Keratinocyte (primary cell): ENCODE measurements around the gene SLC5A5.

Experiments
- EZH2 ChIP-seq: IDR thresholded peaks from one replicate; pipeline ENCODE4 v1.6.1; 2012; ENCODE audit warnings: inconsistent platforms, mild to moderate bottlenecking, low read length, moderate library complexity
- TF ChIP-seq, protein P1 (sequence below), 3 experiments: IDR thresholded peaks in 1 of 3; conservative IDR thresholded peaks in 1 of 3; optimal IDR thresholded peaks in 1 of 3; 2 replicates in 2 of 3; 3 replicates in 1 of 3; pipeline versions ENCODE3 to v1.5.1; 2011; ENCODE audit warnings: low read length in 3 of 3, mild to moderate bottlenecking in 3 of 3, moderate library complexity in 2 of 3, control low read depth in 1 of 3, inconsistent platforms in 1 of 3; ENCODE audit not compliant: insufficient read depth in 2 of 3; ENCODE audit errors: extremely low read depth in 1 of 3

DNA sequence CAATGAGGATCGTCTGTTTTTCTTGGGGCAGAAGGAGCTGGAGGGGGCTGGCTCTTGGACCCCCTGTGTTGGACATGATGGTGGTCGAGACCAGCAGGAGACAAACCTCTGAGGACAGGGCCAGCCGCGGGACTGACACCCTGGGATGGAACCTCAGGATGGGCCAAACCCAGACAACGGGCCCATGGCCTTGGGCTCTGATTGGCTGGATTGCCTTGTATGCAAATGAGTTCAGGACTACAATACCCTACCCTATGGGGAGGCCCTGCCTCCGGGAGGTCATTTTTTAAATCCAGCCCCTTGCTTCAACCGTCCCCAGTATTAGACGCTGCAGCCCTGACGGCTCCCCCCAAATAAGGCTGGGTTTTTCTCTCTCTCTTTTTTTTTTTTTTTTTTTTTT lies 22.0 kb downstream of the SLC5A5 start:
- TF ChIP-seq, protein P1, sequence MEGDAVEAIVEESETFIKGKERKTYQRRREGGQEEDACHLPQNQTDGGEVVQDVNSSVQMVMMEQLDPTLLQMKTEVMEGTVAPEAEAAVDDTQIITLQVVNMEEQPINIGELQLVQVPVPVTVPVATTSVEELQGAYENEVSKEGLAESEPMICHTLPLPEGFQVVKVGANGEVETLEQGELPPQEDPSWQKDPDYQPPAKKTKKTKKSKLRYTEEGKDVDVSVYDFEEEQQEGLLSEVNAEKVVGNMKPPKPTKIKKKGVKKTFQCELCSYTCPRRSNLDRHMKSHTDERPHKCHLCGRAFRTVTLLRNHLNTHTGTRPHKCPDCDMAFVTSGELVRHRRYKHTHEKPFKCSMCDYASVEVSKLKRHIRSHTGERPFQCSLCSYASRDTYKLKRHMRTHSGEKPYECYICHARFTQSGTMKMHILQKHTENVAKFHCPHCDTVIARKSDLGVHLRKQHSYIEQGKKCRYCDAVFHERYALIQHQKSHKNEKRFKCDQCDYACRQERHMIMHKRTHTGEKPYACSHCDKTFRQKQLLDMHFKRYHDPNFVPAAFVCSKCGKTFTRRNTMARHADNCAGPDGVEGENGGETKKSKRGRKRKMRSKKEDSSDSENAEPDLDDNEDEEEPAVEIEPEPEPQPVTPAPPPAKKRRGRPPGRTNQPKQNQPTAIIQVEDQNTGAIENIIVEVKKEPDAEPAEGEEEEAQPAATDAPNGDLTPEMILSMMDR (optimal IDR thresholded peaks at IDR 0.05 in 1 of 3, IDR thresholded peaks at IDR 0.05 in 1 of 3, conservative IDR thresholded peaks at IDR 0.05 in 1 of 3; ENCODE audit: extremely low read depth in 1 of 3, insufficient read depth in 2 of 3, low read length in 3 of 3) = no peak
- TF ChIP-seq EZH2 = no peak
